ENCODE data around the gene DCHS1. TPM values are rescaled to one million over a fixed set of nuclear protein-coding genes. Genes with fewer than 3 reads are reported as not detected.
A peak's percentile ranks its signal among the peaks of the same experiment; 100 is the strongest.

Gene DCHS1
- total RNA-seq, 6 donors from 2014 or later, result 9.2 to 32.2 (median 12.8) TPM

DNA sequence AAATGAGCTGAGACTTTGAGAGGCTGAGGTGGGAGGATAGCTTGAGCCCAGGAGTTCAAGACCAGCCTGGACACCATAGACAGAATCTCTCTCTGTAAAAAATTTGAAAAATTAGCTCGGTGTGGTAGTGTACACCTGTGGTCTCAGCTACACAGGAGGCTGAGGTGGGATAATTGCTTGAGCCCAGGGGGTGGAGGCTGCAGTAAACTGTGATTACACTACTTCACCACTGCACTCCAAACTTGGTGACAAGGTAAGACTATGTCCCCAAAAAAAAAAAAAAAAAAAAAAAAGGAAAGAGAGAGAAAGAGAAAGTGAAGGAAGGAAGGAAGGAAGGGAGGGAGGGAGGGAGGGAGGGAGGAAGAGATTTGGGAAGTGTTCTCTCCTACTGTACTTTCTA is 77.5 kb downstream of the DCHS1 start:
- no peak for ATAC-seq (ENCODE audit: low FRiP score in 2 of 2)
- 80 to 94% methylated on average over 1 of the region's 1 CpG for WGBS, 2 donors
- no peaks in the 10 kb centered on the region for H3K36me3 ChIP-seq

DNA sequence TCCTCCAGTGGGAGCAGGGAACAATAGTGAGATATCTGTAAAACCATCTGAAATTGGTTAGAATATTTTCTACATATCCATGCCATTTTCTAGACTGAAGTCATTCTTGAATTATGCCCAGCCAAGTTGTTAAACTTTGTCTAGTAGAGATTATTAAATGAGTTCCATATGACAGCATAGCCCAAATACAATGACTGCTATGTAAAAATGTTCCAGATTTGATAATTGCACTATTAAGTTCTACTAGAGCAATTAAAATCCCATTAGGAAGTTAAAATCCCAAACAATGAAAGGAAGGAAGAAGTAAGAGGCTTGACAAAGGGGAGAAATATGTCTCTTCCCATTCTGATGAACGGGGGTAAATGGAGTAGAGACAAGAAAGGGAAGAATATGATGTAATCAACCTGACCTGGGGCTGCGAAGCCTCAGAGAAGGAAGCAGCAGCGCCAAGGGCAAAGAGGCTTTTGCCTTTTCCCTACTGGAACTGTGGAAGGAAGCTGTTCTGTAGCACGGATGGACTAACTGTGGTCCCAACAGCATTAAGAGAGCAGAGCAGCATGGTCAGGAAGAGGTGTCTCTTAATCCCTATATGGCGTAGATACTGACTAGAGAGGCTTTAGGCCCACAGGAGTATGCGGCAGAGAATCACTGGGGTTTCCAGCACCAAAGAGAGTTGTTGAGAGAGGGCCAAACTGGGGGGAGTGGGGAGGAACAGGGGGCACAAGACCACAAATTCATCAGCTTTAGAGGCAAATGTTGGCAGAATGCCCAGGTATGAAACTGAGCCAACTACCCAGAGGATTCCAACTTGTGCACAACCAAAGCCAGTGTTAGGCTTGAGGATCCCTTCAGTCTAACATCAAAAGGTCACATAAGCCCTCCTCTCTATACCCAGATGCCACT is 78.9 kb downstream of the DCHS1 start:
- Histone ChIP-seq H3K36me3 (no peaks in the 10 kb centered on the region), H3K9me3 (no peaks in the 10 kb centered on the region), H3K27ac (peak overlapping the region in 3 of 4 donors; percentile 11 to 44 (median 23)), H3K4me1 (peaks cover 5 to 11% (median 7%) of the 10 kb centered on the region in 4 donors), H3K27me3 (no peaks in the 10 kb centered on the region), H3K4me3 (no peak overlapping the region)
- 40 to 41% methylated on average over 5 of the region's 6 CpGs for whole genome bisulfite sequencing, 2 donors
- DNase-seq (no peak), ATAC-seq (ENCODE audit: low FRiP score in 2 of 2) (peak in 1 of 2 donors; percentile 72)
- TF ChIP-seq POLR2A (IDR thresholded peaks at IDR 0.05) (no peak), CTCF (IDR thresholded peaks at IDR 0.05) (no peak), EP300 (IDR thresholded peaks at IDR 0.05) (no peak), POLR2AphosphoS5 (IDR thresholded peaks at IDR 0.05) (no peak)

More for the DNA sequence above, 77.5 kb downstream of the DCHS1 start:
- TF ChIP-seq POLR2AphosphoS5 (IDR thresholded peaks at IDR 0.05) (no peak), CTCF (IDR thresholded peaks at IDR 0.05) (no peak), POLR2A (IDR thresholded peaks at IDR 0.05) (no peak), EP300 (IDR thresholded peaks at IDR 0.05) (no peak)
- peaks cover 0 to 5% (median 0%) of the 10 kb centered on the region in 4 donors for H3K9me3 ChIP-seq
- H3K27me3 ChIP-seq, result no peaks in the 10 kb centered on the region
- H3K4me3 ChIP-seq, result no peak overlapping the region
- H3K27ac ChIP-seq, result no peak overlapping the region
- peaks cover 5 to 11% (median 7%) of the 10 kb centered on the region in 4 donors for H3K4me1 ChIP-seq
- DNase-seq, result no peak

- Histone ChIP-seq H3K4me3 (no peak overlapping the region), H3K27me3 (no peaks in the 10 kb centered on the region), H3K4me1 (peaks cover 5 to 20% (median 7%) of the 10 kb centered on the region in 4 donors), H3K27ac (no peak overlapping the region), H3K9me3 (no peaks in the 10 kb centered on the region), H3K36me3 (no peaks in the 10 kb centered on the region)
- WGBS, 2 donors, result 93% methylated on average over 6 of the region's 6 CpGs
- ATAC-seq (ENCODE audit: low FRiP score in 2 of 2), result no peak
- TF ChIP-seq POLR2A (IDR thresholded peaks at IDR 0.05) (no peak), CTCF (IDR thresholded peaks at IDR 0.05) (no peak), POLR2AphosphoS5 (IDR thresholded peaks at IDR 0.05) (no peak), EP300 (IDR thresholded peaks at IDR 0.05) (no peak)
- no peak for DNase-seq
Measured at GRCh38 chr11:6574816-6575715, 80.5 kb downstream of the DCHS1 start.

- no peak for DNase-seq
- TF ChIP-seq CTCF (IDR thresholded peaks at IDR 0.05), result no peak
- no peak for TF ChIP-seq EP300 (IDR thresholded peaks at IDR 0.05)
- no peak for TF ChIP-seq POLR2A (IDR thresholded peaks at IDR 0.05)
- no peak for TF ChIP-seq POLR2AphosphoS5 (IDR thresholded peaks at IDR 0.05)
- H3K27ac ChIP-seq, result no peak overlapping the region
- H3K36me3 ChIP-seq, result no peaks in the 10 kb centered on the region
- H3K9me3 ChIP-seq, result no peaks in the 10 kb centered on the region
- H3K27me3 ChIP-seq, result no peaks in the 10 kb centered on the region
- H3K4me3 ChIP-seq, result no peak overlapping the region
- WGBS, 2 donors, result 76 to 78% methylated on average over 2 of the region's 2 CpGs
- peaks cover 5 to 25% (median 9%) of the 10 kb centered on the region in 4 donors for H3K4me1 ChIP-seq
- ATAC-seq (ENCODE audit: low FRiP score in 2 of 2), result no peak
Measured at GRCh38 chr11:6572215-6572614, 83.4 kb downstream of the DCHS1 start.

Data from upper lobe of left lung (tissue), 6 donors.